Kidney (tissue), 14 donors: Measurements from ENCODE around the gene PTPRK. TPM values are rescaled to one million over a fixed set of nuclear protein-coding genes. Genes with fewer than 3 reads are reported as not detected.

Experiments used
- DNase-seq, 5 donors: peaks; one replicate each; pipeline ENCODE4 v3.0.0-alpha.2; 2013 to 2020
- FAIRE-seq: peaks from 2 replicates; lab custom pipeline; 2012; peaks lifted over from hg19 to GRCh38; lab: Jason Lieb, UNC
- H3K27ac ChIP-seq, 2 donors: one replicate each; pipeline ENCODE4 v1.7.0; 2013; ENCODE audit warnings: low read depth in 2 of 2, low read length in 2 of 2, inconsistent platforms in 1 of 2
- H3K27me3 ChIP-seq: one replicate; pipeline ENCODE4 v1.7.1; 2013; ENCODE audit warnings: low read length, inconsistent platforms; ENCODE audit not compliant: control insufficient read depth, insufficient read depth
- H3K36me3 ChIP-seq, 3 donors: one replicate each; pipeline versions ENCODE4 v1.7.0 to v1.7.1; 2013; ENCODE audit warnings: low read length in 3 of 3, control low read depth in 1 of 3, inconsistent platforms in 1 of 3; ENCODE audit not compliant: insufficient read depth in 3 of 3, control insufficient read depth in 2 of 3
- H3K4me1 ChIP-seq, 3 donors: one replicate each; pipeline versions ENCODE4 v1.7.0 to v1.7.1; 2013; ENCODE audit warnings: low read length in 3 of 3, inconsistent platforms in 1 of 3, low read depth in 1 of 3; ENCODE audit not compliant: control insufficient read depth in 2 of 3, insufficient read depth in 2 of 3
- H3K4me3 ChIP-seq, 3 donors: one replicate each; pipeline versions ENCODE4 v1.7.0 to v1.8.1; 2013; ENCODE audit warnings: low read length in 3 of 3, control low read depth in 1 of 3, inconsistent platforms in 1 of 3
- H3K9ac ChIP-seq, 3 donors: one replicate each; pipeline versions ENCODE4 v1.7.0 to v1.7.1; 2013; ENCODE audit warnings: low read length in 3 of 3, control low read depth in 1 of 3, inconsistent platforms in 1 of 3
- H3K9me3 ChIP-seq, 3 donors: one replicate each; pipeline versions ENCODE4 v1.7.0 to v1.7.1; 2013; ENCODE audit warnings: low read length in 3 of 3, control low read depth in 1 of 3, inconsistent platforms in 1 of 3; ENCODE audit not compliant: control insufficient read depth in 2 of 3, insufficient read depth in 1 of 3
- CTCF ChIP-seq: IDR thresholded peaks from 3 replicates; pipeline ENCODE4 v1.5.1; 2012; ENCODE audit warnings: mild to moderate bottlenecking, moderate library complexity, borderline replicate concordance; ENCODE audit not compliant: insufficient read depth; ENCODE audit errors: extremely low read depth
- intact Hi-C: fragments of 100-400 bp; cut with DNase I; formaldehyde crosslinking; loops from one replicate; pipeline ENCODE4 v1.11.1; 2022
- polyA plus RNA-seq: library from polyadenylated mRNA; stranded (reverse); fragments of 350-450 nt; fragmentation: Illumina TruSeq; extraction: RNeasy Lipid Tissue Mini Kit (QIAGEN cat#74804); gene quantifications from one replicate; pipeline ENCODE4 v1.2.3, GENCODE V29; 2014; ENCODE audit warnings: low read depth, low replicate concordance; ENCODE audit not compliant: insufficient read depth
- total RNA-seq: library from RNA; stranded (reverse); fragmentation: NEBNext Ultra II Directional; extraction: Animal tissue kit (Norgen Biotek cat#: 25700); gene quantifications from one replicate; pipeline ENCODE4 v1.2.1, GENCODE V29; 2021
- donor health status: control.
- donor health status: control.
- donor health status: control.
- donor health status: control.
- donor health status: control.
- donor health status: DM: yes; HTN: yes; CAD: no.
- donor health status: Normal renal cell carcinoma (clear cell type).

PTPRK gene
- total and polyA plus RNA-seq, 2 donors from 2014 or later: 9.2 to 72.8 TPM

GRCh38 chr6:128238225-128238624 lies 282.2 kb downstream of the PTPRK start:
- H3K9me3 ChIP-seq: no peaks in the 10 kb centered on the region
- H3K36me3 ChIP-seq: no peaks in the 10 kb centered on the region
- no peaks in the 10 kb centered on the region for H3K4me1 ChIP-seq
- TF ChIP-seq CTCF: no peak
- no peak overlapping the region for H3K27ac ChIP-seq
- no peaks in the 10 kb centered on the region for H3K27me3 ChIP-seq
- DNase-seq (no peak), FAIRE-seq (no peak)
- H3K4me3 ChIP-seq: no peak overlapping the region
- no peak overlapping the region for H3K9ac ChIP-seq
- intact Hi-C loops: loop anchor here (10.0 kb wide), 1 partner anchor 183 kb away; no protein-coding TSS in a partner anchor

GRCh38 chr6:128235556-128235955 lies 284.8 kb downstream of the PTPRK start:
- Histone ChIP-seq H3K9me3 (no peaks in the 10 kb centered on the region), H3K4me1 (no peaks in the 10 kb centered on the region), H3K36me3 (no peaks in the 10 kb centered on the region), H3K27me3 (no peaks in the 10 kb centered on the region), H3K4me3 (no peak overlapping the region), H3K27ac (no peak overlapping the region), H3K9ac (no peak overlapping the region)
- FAIRE-seq (no peak), DNase-seq (no peak)
- intact Hi-C loops: loop anchor here (10.0 kb wide), 1 partner anchor 181 kb away; no protein-coding TSS in a partner anchor
- TF ChIP-seq CTCF: no peak

GRCh38 chr6:128233531-128233930 lies 286.9 kb downstream of the PTPRK start:
- intact Hi-C loops: loop anchor here (10.0 kb wide), 1 partner anchor 179 kb away; no protein-coding TSS in a partner anchor
- Histone ChIP-seq H3K4me1 (no peaks in the 10 kb centered on the region), H3K27ac (no peak overlapping the region), H3K27me3 (no peaks in the 10 kb centered on the region), H3K36me3 (no peaks in the 10 kb centered on the region), H3K9ac (no peak overlapping the region), H3K4me3 (no peak overlapping the region), H3K9me3 (no peaks in the 10 kb centered on the region)
- no peak for TF ChIP-seq CTCF
- FAIRE-seq (no peak), DNase-seq (no peak)
